Measurements from ENCODE around the gene HDAC6.
"Not testable (repeated sequence)": the region's sequence is repeated elsewhere in the genome, so short reads cannot be mapped to it uniquely, and the experiment has no call there.

Gene HDAC6

DNA sequence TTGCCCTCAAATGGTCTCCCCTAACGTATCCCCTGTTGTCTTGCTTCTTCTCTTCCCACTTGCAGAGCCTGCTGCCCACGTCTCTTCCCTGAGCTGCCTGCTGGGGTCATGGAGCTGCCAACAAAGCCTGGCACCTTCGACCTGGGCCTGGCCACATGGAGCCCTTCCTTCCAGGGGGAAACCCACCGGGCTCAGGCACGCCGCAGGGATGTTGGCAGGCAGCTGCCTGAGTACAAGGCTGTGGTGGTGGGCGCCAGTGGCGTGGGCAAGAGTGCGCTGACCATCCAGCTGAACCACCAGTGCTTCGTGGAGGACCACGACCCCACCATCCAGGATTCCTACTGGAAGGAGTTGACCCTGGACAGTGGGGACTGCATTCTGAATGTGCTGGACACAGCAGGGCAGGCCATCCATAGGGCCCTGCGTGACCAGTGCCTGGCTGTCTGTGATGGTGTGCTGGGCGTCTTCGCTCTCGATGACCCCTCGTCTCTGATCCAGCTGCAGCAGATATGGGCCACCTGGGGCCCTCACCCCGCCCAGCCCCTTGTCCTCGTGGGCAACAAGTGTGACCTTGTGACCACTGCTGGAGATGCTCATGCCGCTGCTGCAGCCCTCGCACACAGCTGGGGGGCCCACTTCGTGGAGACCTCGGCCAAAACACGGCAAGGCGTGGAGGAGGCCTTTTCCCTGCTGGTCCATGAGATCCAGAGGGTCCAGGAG is 27.3 kb downstream of the HDAC6 start:
- Histone ChIP-seq H3K4me1 (ENCODE audit: control insufficient read depth, insufficient read depth, low read length) (no peaks in the 10 kb centered on the region), H3K36me3 (ENCODE audit: control insufficient read depth, insufficient read depth, low read length, severe bottlenecking) (peaks cover 4% of the 10 kb centered on the region), H3K9me3 (ENCODE audit: control insufficient read depth, low read length) (peaks cover 8% of the 10 kb centered on the region), H3K9ac (ENCODE audit: low read length) (no peak overlapping the region), H3K27me3 (replicated peaks; ENCODE audit: control insufficient read depth, insufficient read depth, low read length) (peaks cover 31% of the 10 kb centered on the region), H3K4me3 (ENCODE audit: low read length) (no peak overlapping the region)
- no peak for DNase-seq (ENCODE audit: low read depth)

DNA sequence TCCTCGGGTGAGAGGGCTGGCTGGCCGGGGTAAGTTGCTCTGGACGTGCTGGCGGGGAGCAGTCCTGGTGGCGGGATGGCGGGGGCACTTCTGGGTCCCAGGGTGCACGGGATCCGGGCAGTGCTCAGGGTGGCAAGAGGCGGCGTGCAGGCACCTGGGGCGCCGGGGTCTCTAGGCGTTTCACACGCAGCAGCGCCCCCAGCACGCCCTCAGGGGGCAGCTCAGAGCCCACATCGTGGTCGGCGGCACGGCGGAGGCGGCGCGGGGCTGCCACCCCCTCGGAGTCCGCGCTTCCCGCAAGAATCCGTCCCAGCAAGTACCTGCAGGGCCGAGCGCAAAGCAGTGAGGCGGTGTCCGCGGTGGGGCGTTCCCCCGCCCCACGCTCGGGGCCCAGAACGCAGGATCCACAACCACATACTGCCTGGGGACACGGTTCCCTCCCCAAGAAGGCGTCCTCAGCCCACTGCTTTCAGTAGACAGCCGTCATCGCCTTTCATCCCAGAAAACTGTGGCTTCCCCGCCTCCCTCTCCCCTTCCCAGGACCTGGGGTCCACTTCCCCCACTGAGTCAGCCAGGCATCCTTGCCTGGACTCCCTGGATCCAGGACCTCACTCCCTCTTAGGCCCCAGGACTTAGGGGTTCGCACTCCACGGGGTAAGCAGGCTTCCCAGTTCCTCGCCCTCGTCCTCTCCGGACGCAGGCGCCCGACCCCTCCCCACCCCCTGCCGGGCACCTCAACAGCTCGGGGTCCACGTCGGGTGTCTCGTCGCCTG is 29.5 kb downstream of the HDAC6 start:
- H3K36me3 ChIP-seq (ENCODE audit: control insufficient read depth, insufficient read depth, low read length, severe bottlenecking) = no peaks in the 10 kb centered on the region
- H3K4me3 ChIP-seq (ENCODE audit: low read length) = no peak overlapping the region
- no peak overlapping the region for H3K9ac ChIP-seq (ENCODE audit: low read length)
- peaks cover 47% of the 10 kb centered on the region for H3K27me3 ChIP-seq (replicated peaks; ENCODE audit: control insufficient read depth, insufficient read depth, low read length)
- H3K4me1 ChIP-seq (ENCODE audit: control insufficient read depth, insufficient read depth, low read length) = no peaks in the 10 kb centered on the region
- no peaks in the 10 kb centered on the region for H3K9me3 ChIP-seq (ENCODE audit: control insufficient read depth, low read length)
- no peak for DNase-seq (ENCODE audit: low read depth)

DNA sequence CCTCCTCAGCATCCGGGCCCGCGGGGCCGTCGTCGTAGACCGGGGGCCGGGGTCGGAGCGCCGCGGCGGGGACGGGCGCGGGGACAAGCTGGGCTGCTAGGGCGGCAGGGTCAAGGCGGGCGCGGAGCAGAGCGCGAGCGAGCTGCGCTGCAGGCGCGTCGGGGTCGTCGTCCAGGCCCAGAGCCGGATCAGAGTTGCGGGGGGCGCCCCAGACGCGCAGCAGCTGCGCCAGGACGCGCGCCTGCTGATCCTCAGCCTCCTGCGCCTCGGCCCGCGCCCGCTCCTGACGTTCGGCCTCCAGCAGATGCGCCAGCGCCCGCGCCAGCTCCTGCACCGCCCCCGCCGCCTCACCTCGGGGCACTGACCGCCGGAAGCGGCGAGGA is 30.0 kb downstream of the HDAC6 start:
- no peak overlapping the region for H3K4me3 ChIP-seq (ENCODE audit: low read length)
- no peak overlapping the region for H3K9ac ChIP-seq (ENCODE audit: low read length)
- peaks cover 51% of the 10 kb centered on the region for H3K27me3 ChIP-seq (replicated peaks; ENCODE audit: control insufficient read depth, insufficient read depth, low read length)
- H3K9me3 ChIP-seq (ENCODE audit: control insufficient read depth, low read length) = no peaks in the 10 kb centered on the region
- no peaks in the 10 kb centered on the region for H3K4me1 ChIP-seq (ENCODE audit: control insufficient read depth, insufficient read depth, low read length)
- no peaks in the 10 kb centered on the region for H3K36me3 ChIP-seq (ENCODE audit: control insufficient read depth, insufficient read depth, low read length, severe bottlenecking)
- peak; percentile 7 for DNase-seq (ENCODE audit: low read depth)

DNA sequence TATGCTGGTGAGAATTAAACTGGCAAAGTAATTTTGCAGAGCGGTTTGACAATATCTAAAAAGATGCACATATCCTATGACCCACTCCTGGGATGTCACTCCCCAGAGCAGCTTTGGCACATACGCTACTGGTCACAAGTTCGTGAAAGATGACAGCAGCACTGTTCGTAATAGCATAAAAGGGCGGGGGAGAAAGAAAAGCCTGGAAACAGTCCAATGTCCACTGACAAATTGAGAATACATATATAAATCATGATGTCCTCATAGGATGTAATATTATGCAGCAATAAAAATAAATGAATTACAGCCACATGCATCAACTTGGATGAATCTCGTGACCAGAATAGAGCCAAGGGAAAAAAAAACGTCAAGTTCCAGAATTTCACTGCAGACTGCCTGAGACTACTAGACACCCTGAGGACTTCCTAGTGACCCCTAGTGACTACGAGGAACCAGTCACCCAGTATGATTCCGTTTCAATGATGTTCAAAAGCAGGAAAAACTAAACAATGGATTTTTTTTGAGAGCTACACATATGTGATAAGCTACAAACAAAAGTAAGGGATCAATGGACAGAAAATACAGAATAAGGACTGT is 31.8 kb downstream of the HDAC6 start:
- H3K9me3 ChIP-seq (ENCODE audit: control insufficient read depth, low read length) = no peaks in the 10 kb centered on the region
- no peak overlapping the region for H3K9ac ChIP-seq (ENCODE audit: low read length)
- H3K36me3 ChIP-seq (ENCODE audit: control insufficient read depth, insufficient read depth, low read length, severe bottlenecking) = no peaks in the 10 kb centered on the region
- H3K4me1 ChIP-seq (ENCODE audit: control insufficient read depth, insufficient read depth, low read length) = no peaks in the 10 kb centered on the region
- no peak overlapping the region for H3K4me3 ChIP-seq (ENCODE audit: low read length)
- no peak for DNase-seq (ENCODE audit: low read depth)
- peaks cover 51% of the 10 kb centered on the region for H3K27me3 ChIP-seq (replicated peaks; ENCODE audit: control insufficient read depth, insufficient read depth, low read length)

DNA sequence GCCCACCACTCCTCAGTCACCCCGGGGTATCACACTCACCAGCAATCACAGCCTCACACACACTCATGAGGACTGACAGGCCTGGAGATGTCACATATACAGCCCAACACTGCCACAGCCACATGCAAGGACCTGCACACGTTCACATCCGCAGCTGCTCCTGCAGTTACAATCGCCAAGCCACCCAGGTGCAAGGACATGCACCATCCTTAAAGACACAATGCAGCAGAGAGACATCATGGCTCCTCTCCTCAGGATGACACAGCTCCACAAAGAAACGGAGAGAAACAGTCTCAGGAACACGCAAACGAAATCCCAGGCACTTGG is 32.5 kb downstream of the HDAC6 start:
- Histone ChIP-seq H3K27me3 (replicated peaks; ENCODE audit: control insufficient read depth, insufficient read depth, low read length) (peaks cover 46% of the 10 kb centered on the region), H3K4me3 (ENCODE audit: low read length) (no peak overlapping the region), H3K9ac (ENCODE audit: low read length) (no peak overlapping the region), H3K4me1 (ENCODE audit: control insufficient read depth, insufficient read depth, low read length) (no peaks in the 10 kb centered on the region), H3K36me3 (ENCODE audit: control insufficient read depth, insufficient read depth, low read length, severe bottlenecking) (no peaks in the 10 kb centered on the region), H3K9me3 (ENCODE audit: control insufficient read depth, low read length) (no peaks in the 10 kb centered on the region)
- no peak for DNase-seq (ENCODE audit: low read depth)

DNA sequence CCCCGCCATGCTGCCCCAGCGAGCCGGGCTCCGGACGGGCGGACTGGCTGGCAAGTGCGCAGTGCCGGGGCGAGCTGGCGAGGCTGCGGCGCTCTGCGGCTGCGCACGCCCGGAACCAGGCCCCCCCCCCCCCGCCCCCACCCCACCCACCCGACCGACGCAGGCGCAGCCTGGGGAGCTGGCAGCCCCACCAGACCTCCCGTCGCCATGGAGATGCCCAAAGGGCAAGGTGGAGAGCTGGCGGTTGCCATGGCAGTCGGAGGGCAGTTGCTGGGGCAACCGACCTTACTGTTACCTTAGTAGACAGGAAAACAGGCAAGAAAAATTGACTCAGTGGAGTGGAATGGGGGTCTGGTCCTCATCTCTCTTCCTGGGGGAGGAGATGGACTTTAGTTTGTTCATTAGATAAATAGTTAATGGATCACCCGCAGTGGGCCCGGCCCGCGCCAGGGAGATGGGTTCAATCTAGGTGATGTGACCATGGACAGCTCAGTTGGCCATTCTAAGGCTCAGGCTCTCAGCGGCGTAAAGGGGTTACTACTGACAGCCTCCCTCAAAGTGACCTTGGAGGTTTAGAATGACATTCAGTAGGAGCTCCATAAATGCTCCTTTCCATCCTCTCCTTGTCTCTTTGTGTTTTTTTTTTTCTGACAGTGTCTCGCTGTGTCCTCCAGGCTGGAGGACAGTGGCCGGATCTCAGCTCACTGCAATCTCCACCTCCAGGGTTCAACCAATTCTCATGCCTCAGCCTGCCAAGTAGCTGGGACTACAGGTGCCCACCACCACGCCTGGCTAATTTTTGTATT is 33.9 kb downstream of the HDAC6 start, which contains the start of gene PCSK1N:
PCSK1N (minus strand) TSS at position 87 of the 806 bp plus-strand sequence; CDS start at position 9, 78 bp downstream.
- DNase-seq (ENCODE audit: low read depth) = no peak
- Histone ChIP-seq H3K27me3 (replicated peaks; ENCODE audit: control insufficient read depth, insufficient read depth, low read length) (peaks cover 37% of the 10 kb centered on the region), H3K4me1 (ENCODE audit: control insufficient read depth, insufficient read depth, low read length) (no peaks in the 10 kb centered on the region), H3K36me3 (ENCODE audit: control insufficient read depth, insufficient read depth, low read length, severe bottlenecking) (no peaks in the 10 kb centered on the region), H3K9ac (ENCODE audit: low read length) (no peak within 1 kb of the TSS), H3K9me3 (ENCODE audit: control insufficient read depth, low read length) (no peaks in the 10 kb centered on the region), H3K4me3 (ENCODE audit: low read length) (no peak within 1 kb of the TSS)

DNA sequence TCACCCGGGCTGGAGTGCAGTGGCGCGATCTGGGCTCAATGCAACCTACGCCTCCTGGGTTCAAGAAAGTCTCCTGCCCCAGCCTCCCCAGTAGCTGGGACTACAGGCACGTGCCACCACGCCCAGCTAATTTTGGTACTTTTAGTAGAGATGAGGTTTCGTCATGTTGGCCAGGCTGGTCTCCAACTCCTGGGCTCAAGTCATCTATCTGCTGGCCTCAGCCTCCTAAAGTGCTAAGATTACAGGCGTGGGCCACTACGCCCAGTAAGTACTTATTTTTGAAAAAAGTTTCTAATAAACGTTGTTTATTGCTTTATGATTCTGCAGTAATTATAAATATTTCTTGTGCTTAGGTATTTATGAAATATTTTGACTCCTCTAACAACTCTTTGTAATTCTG is 37.8 kb downstream of the HDAC6 start:
- no peaks in the 10 kb centered on the region for H3K4me1 ChIP-seq (ENCODE audit: control insufficient read depth, insufficient read depth, low read length)

DNA sequence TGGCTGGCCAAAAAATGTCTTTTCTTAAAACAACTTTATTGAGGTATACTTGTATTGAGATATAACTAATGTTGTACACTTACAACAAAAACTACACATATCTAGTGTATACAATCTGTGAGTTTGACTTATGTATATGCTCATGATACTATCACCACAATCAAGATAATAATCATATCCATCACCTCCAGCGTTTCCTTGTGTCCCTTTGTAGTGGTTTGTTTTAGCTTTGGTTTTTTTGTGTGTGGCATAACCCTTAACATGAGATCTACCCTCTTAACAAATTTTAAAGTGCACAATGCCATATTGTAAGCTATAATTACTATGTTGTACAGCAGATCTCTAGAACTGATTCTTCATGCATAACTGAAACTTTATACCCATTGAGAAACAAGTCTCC is 47.0 kb downstream of the HDAC6 start:
- no peak for DNase-seq (ENCODE audit: low read depth)
- Histone ChIP-seq H3K36me3 (ENCODE audit: control insufficient read depth, insufficient read depth, low read length, severe bottlenecking) (no peaks in the 10 kb centered on the region), H3K9ac (ENCODE audit: low read length) (no peak overlapping the region), H3K4me1 (ENCODE audit: control insufficient read depth, insufficient read depth, low read length) (no peaks in the 10 kb centered on the region), H3K9me3 (ENCODE audit: control insufficient read depth, low read length) (peaks cover 5% of the 10 kb centered on the region), H3K27me3 (replicated peaks; ENCODE audit: control insufficient read depth, insufficient read depth, low read length) (peaks cover 17% of the 10 kb centered on the region), H3K4me3 (ENCODE audit: low read length) (no peak overlapping the region)

More for the DNA sequence above, 37.8 kb downstream of the HDAC6 start:
- Histone ChIP-seq H3K27me3 (replicated peaks; ENCODE audit: control insufficient read depth, insufficient read depth, low read length) (peaks cover 19% of the 10 kb centered on the region), H3K9me3 (ENCODE audit: control insufficient read depth, low read length) (no peaks in the 10 kb centered on the region), H3K36me3 (ENCODE audit: control insufficient read depth, insufficient read depth, low read length, severe bottlenecking) (no peaks in the 10 kb centered on the region), H3K4me3 (ENCODE audit: low read length) (no peak overlapping the region), H3K9ac (ENCODE audit: low read length) (no peak overlapping the region)
- no peak for DNase-seq (ENCODE audit: low read depth)

DNA sequence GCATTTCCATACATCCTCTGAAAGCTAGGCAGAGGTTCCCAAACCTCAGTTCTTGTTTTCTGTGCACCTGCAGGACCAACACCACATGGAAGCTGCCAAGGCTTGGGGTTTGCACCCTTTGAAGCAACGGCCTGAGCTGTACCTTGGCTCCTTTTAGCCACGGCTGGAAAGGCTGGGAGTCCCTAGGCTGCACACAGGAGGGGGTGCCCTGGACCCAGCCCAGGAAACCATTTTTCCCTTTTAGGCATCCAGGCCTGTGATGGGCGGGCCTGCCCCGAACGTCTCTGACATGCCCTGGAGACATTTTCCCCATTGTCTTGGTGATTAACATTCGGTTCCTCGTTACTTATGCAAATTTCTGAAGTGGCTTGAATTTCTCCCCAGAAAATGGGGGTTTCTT is 51.0 kb downstream of the HDAC6 start:
- Histone ChIP-seq H3K36me3 (ENCODE audit: control insufficient read depth, insufficient read depth, low read length, severe bottlenecking) (no peaks in the 10 kb centered on the region), H3K9ac (ENCODE audit: low read length) (no peak overlapping the region), H3K4me3 (ENCODE audit: low read length) (no peak overlapping the region), H3K27me3 (replicated peaks; ENCODE audit: control insufficient read depth, insufficient read depth, low read length) (peaks cover 15% of the 10 kb centered on the region), H3K9me3 (ENCODE audit: control insufficient read depth, low read length) (peaks cover 5% of the 10 kb centered on the region), H3K4me1 (ENCODE audit: control insufficient read depth, insufficient read depth, low read length) (no peaks in the 10 kb centered on the region)
- DNase-seq (ENCODE audit: low read depth) = no peak

DNA sequence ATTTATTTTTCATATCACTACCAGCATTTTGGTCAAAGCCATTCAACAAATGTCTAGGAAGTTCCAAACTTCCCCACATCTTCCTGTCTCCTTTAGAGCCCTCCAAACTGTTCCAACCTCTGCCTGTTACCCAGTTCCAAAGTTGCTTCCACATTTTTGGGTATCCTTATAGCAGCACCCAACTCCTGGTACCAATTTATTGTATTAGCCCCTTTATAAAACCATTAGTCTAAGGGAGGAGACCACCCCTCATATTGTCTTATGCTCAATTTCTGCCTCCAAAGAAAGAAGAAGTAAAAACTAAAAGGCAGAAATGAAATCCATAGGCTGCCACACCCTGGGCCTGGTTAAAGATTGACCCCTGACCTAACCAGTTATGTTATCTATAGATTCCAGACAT is 51.6 kb downstream of the HDAC6 start:
- not testable (repeated sequence) for H3K9me3 ChIP-seq (ENCODE audit: control insufficient read depth, low read length); H3K4me3 ChIP-seq (ENCODE audit: low read length); H3K36me3 ChIP-seq (ENCODE audit: control insufficient read depth, insufficient read depth, low read length, severe bottlenecking); H3K4me1 ChIP-seq (ENCODE audit: control insufficient read depth, insufficient read depth, low read length); DNase-seq (ENCODE audit: low read depth); H3K9ac ChIP-seq (ENCODE audit: low read length)
- peaks cover 13% of the 10 kb centered on the region for H3K27me3 ChIP-seq (replicated peaks; ENCODE audit: control insufficient read depth, insufficient read depth, low read length)
